H9 (cell line): Measurements from ENCODE around the gene RIMKLA. TPM values are rescaled to one million over a fixed set of nuclear protein-coding genes. Genes with fewer than 3 reads are reported as not detected.

ENCODE experiments used
- DNase-seq: peaks from one replicate; pipeline ENCODE4 v3.0.0-alpha.2; 2017
- H2AFZ ChIP-seq: one replicate; pipeline ENCODE4 v1.6.1; 2013; ENCODE audit warnings: mild to moderate bottlenecking, low read length, control low read depth, moderate library complexity
- H2AK5ac ChIP-seq: 2 replicates; pipeline ENCODE4 v1.6.1; 2013; ENCODE audit warnings: low read length, control low read depth, mixed read lengths; ENCODE audit not compliant: insufficient read length
- H2BK120ac ChIP-seq: one replicate; pipeline ENCODE4 v1.6.1; 2013; ENCODE audit warnings: low read depth, mild to moderate bottlenecking, low read length, control low read depth, inconsistent platforms; ENCODE audit not compliant: poor library complexity, severe bottlenecking
- H2BK12ac ChIP-seq: 2 replicates; pipeline ENCODE4 v1.6.1; 2013; ENCODE audit warnings: low read length, control low read depth, mixed read lengths, low read depth; ENCODE audit not compliant: insufficient read length
- H2BK15ac ChIP-seq: 2 replicates; pipeline ENCODE4 v1.6.1; 2013; ENCODE audit warnings: low read depth, low read length, control low read depth
- H2BK20ac ChIP-seq: one replicate; pipeline ENCODE4 v1.6.1; 2013; ENCODE audit warnings: low read depth, mild to moderate bottlenecking, low read length, control low read depth, inconsistent platforms; ENCODE audit not compliant: poor library complexity, severe bottlenecking
- H2BK5ac ChIP-seq: 2 replicates; pipeline ENCODE4 v1.6.1; 2013; ENCODE audit warnings: low read length, control low read depth, mixed read lengths; ENCODE audit not compliant: insufficient read length
- H3K14ac ChIP-seq: 2 replicates; pipeline ENCODE4 v1.6.1; 2013; ENCODE audit warnings: low read length, control low read depth; ENCODE audit not compliant: insufficient read depth
- H3K18ac ChIP-seq: 2 replicates; pipeline ENCODE4 v1.6.1; 2013; ENCODE audit warnings: low read depth, mild to moderate bottlenecking, mixed read lengths, low read length, control low read depth; ENCODE audit not compliant: insufficient read length
- H3K23ac ChIP-seq: 2 replicates; pipeline ENCODE4 v1.6.1; 2013; ENCODE audit warnings: low read length, control low read depth, mixed read lengths, low read depth; ENCODE audit not compliant: insufficient read length
- H3K23me2 ChIP-seq: 2 replicates; pipeline ENCODE4 v1.6.1; 2013; ENCODE audit warnings: low read depth, mild to moderate bottlenecking, mixed read lengths, low read length, control low read depth; ENCODE audit not compliant: insufficient read length, poor library complexity, severe bottlenecking
- H3K27ac ChIP-seq: 2 replicates; pipeline ENCODE4 v1.5.1; 2013; ENCODE audit warnings: low read length, control low read depth, mixed read lengths, low read depth; ENCODE audit not compliant: insufficient read length
- H3K27me3 ChIP-seq: 2 replicates; pipeline ENCODE4 v1.6.1; 2013; ENCODE audit warnings: low read length, control low read depth, inconsistent platforms; ENCODE audit not compliant: insufficient read depth
- H3K4ac ChIP-seq: 2 replicates; pipeline ENCODE4 v1.6.1; 2013; ENCODE audit warnings: low read depth, mild to moderate bottlenecking, control low read depth, inconsistent platforms, low read length, moderate library complexity
- H3K4me1 ChIP-seq: 2 replicates; pipeline ENCODE4 v1.6.1; 2013; ENCODE audit warnings: low read length, control low read depth, inconsistent platforms; ENCODE audit not compliant: insufficient read depth
- H3K4me2 ChIP-seq: 2 replicates; pipeline ENCODE4 v1.6.1; 2013; ENCODE audit warnings: low read length, control low read depth, mixed read lengths; ENCODE audit not compliant: insufficient read length, insufficient read depth
- H3K56ac ChIP-seq: 2 replicates; pipeline ENCODE4 v1.6.1; 2013; ENCODE audit warnings: low read depth, mild to moderate bottlenecking, mixed read lengths, low read length, control low read depth; ENCODE audit not compliant: insufficient read length
- H3K79me1 ChIP-seq: 2 replicates; pipeline ENCODE4 v1.6.1; 2013; ENCODE audit warnings: low read depth, mild to moderate bottlenecking, moderate library complexity, low read length, control low read depth, inconsistent platforms; ENCODE audit not compliant: insufficient read depth, poor library complexity, severe bottlenecking
- H3K79me2 ChIP-seq: 2 replicates; pipeline ENCODE4 v1.6.1; 2013; ENCODE audit warnings: low read length, control low read depth, inconsistent platforms; ENCODE audit not compliant: insufficient read depth
- H3K9ac ChIP-seq: 2 replicates; pipeline ENCODE4 v1.6.1; 2013; ENCODE audit warnings: low read length, control low read depth, mixed read lengths; ENCODE audit not compliant: insufficient read length; ENCODE audit errors: extremely low read depth
- H3K9me3 ChIP-seq: one replicate; pipeline ENCODE4 v1.6.1; 2013; ENCODE audit warnings: low read depth, low read length, inconsistent platforms; ENCODE audit not compliant: control insufficient read depth
- H3T11ph ChIP-seq: one replicate; pipeline ENCODE4 v1.6.1; 2013; ENCODE audit warnings: mild to moderate bottlenecking, low read length, control low read depth, inconsistent platforms
- H4K20me1 ChIP-seq: one replicate; pipeline ENCODE4 v1.6.1; 2013; ENCODE audit not compliant: control insufficient read depth, insufficient read length, insufficient read depth
- H4K5ac ChIP-seq: 2 replicates; pipeline ENCODE4 v1.6.1; 2013; ENCODE audit warnings: low read depth, mild to moderate bottlenecking, mixed read lengths, low read length, control low read depth; ENCODE audit not compliant: insufficient read length
- H4K8ac ChIP-seq: replicated peaks from 2 replicates; pipeline ENCODE4 v1.6.1; 2013; ENCODE audit warnings: low read length, control low read depth, mixed read lengths, low read depth; ENCODE audit not compliant: insufficient read length
- H4K91ac ChIP-seq: 2 replicates; pipeline ENCODE4 v1.6.1; 2013; ENCODE audit warnings: low read depth, mild to moderate bottlenecking, moderate library complexity, mixed read lengths, low read length, control low read depth; ENCODE audit not compliant: insufficient read length
- H3K27ac Mint-ChIP-seq, 3 experiments: 2 replicates in 2 of 3; 3 replicates in 1 of 3; pipeline ENCODE4 v1.8.0; 2020 to 2021; ENCODE audit warnings: mixed read lengths in 3 of 3, mild to moderate bottlenecking in 1 of 3, moderate library complexity in 1 of 3
- H3K27me3 Mint-ChIP-seq: 2 replicates; pipeline ENCODE4 v1.8.0; 2021; ENCODE audit warnings: low read depth, mild to moderate bottlenecking, moderate library complexity, mixed read lengths
- H3K36me3 Mint-ChIP-seq, 3 experiments: 2 replicates in 2 of 3; 3 replicates in 1 of 3; pipeline ENCODE4 v1.8.0; 2020 to 2021; ENCODE audit warnings: low read depth in 3 of 3, mixed read lengths in 3 of 3; ENCODE audit not compliant: insufficient read depth in 1 of 3
- H3K4me1 Mint-ChIP-seq, 2 experiments: 2 replicates each; pipeline ENCODE4 v1.8.0; 2020; ENCODE audit warnings: mixed read lengths in 2 of 2
- H3K4me3 Mint-ChIP-seq, 2 experiments: 2 replicates in 1 of 2; 3 replicates in 1 of 2; pipeline ENCODE4 v1.8.0; 2020 to 2021; ENCODE audit warnings: mild to moderate bottlenecking in 2 of 2, mixed read lengths in 2 of 2, moderate library complexity in 1 of 2
- H3K9me3 Mint-ChIP-seq, 2 experiments: 2 replicates in 1 of 2; 3 replicates in 1 of 2; pipeline ENCODE4 v1.8.0; 2020; ENCODE audit warnings: mild to moderate bottlenecking in 2 of 2, mixed read lengths in 2 of 2, moderate library complexity in 1 of 2
- CTCF ChIP-seq: fragments of 200-600 bp; sonication (generic); conservative IDR thresholded peaks from 3 replicates; pipeline ENCODE4 v1.8.0; 2021; ENCODE audit warnings: antibody characterized with exemption, mild to moderate bottlenecking
- WGBS: extraction: QIAGEN DNeasy Blood & Tissue Kit; methylation state at CpG from one replicate; pipeline ENCODE4 v1.1.7; 2013; ENCODE audit warnings: missing lambda C conversion rate, low lambda C conversion rate, mixed read lengths; ENCODE audit not compliant: insufficient read length; ENCODE audit errors: extremely low coverage; 5-methylcytosine and 5-hydroxymethylcytosine counted together
- total RNA-seq: library from RNA; stranded (reverse); gene quantifications from 2 replicates; pipeline ENCODE4 v1.2.1, GENCODE V29; 2021

Gene RIMKLA
- total RNA-seq, 1 experiment from 2014 or later: 4.7 TPM

GRCh38 chr1:42424201-42424600, 43.6 kb downstream of the RIMKLA start:
- H3K23me2 ChIP-seq: no peaks in the 10 kb centered on the region
- no peak overlapping the region for H3K4me2 ChIP-seq
- H2BK20ac ChIP-seq: no peak overlapping the region
- no peak overlapping the region for H3K27ac ChIP-seq
- Mint-ChIP-seq H3K4me1 (peaks cover 22% of the 10 kb centered on the region in 2 experiments), H3K36me3 (no peaks in the 10 kb centered on the region), H3K4me3 (no peak overlapping the region), H3K27me3 (peaks cover 2% of the 10 kb centered on the region; the same call in 1 of the 2 replicates), H3K9me3 (no peaks in the 10 kb centered on the region), H3K27ac (no peak overlapping the region)
- H4K20me1 ChIP-seq: no peaks in the 10 kb centered on the region
- H2AK5ac ChIP-seq: no peak overlapping the region
- no peak overlapping the region for H2BK15ac ChIP-seq
- H3K27me3 ChIP-seq: no peaks in the 10 kb centered on the region
- H3K23ac ChIP-seq: no peak overlapping the region
- H2BK5ac ChIP-seq: no peak overlapping the region
- H3K14ac ChIP-seq: no peak overlapping the region
- no peak overlapping the region for H4K91ac ChIP-seq
- no peak for TF ChIP-seq CTCF
- H3K4ac ChIP-seq: no peak overlapping the region
- no peak overlapping the region for H2AFZ ChIP-seq
- DNase-seq: no peak
- H4K8ac ChIP-seq: no peak overlapping the region
- no peaks in the 10 kb centered on the region for H3K9me3 ChIP-seq
- H3T11ph ChIP-seq: no peak overlapping the region
- H3K56ac ChIP-seq: no peak overlapping the region
- no CpG with 5 or more reads among the region's 4 CpGs for WGBS
- H2BK120ac ChIP-seq: no peak overlapping the region
- no peaks in the 10 kb centered on the region for H3K79me1 ChIP-seq
- H3K79me2 ChIP-seq: no peaks in the 10 kb centered on the region
- H3K18ac ChIP-seq: no peak overlapping the region
- H3K9ac ChIP-seq: no peak overlapping the region
- H2BK12ac ChIP-seq: no peak overlapping the region
- H3K4me1 ChIP-seq: peaks cover 2% of the 10 kb centered on the region; the same call in 1 of the 2 replicates
- H4K5ac ChIP-seq: no peak overlapping the region
